Neural progenitor cell (in vitro differentiated cells): ENCODE data around the gene ABCD3.

Experiments
- EZH2 ChIP-seq: fragments of 200-600 bp; sonication (generic); IDR thresholded peaks from 2 replicates; pipeline ENCODE4 v1.6.1; 2017; ENCODE audit warnings: antibody characterized with exemption, mild to moderate bottlenecking, moderate library complexity
- TF ChIP-seq, protein P1 (sequence below): fragments of 200-600 bp; sonication (generic); IDR thresholded peaks from 2 replicates; pipeline ENCODE4 v1.5.1; 2017; ENCODE audit warnings: antibody characterized with exemption, mild to moderate bottlenecking

DNA sequence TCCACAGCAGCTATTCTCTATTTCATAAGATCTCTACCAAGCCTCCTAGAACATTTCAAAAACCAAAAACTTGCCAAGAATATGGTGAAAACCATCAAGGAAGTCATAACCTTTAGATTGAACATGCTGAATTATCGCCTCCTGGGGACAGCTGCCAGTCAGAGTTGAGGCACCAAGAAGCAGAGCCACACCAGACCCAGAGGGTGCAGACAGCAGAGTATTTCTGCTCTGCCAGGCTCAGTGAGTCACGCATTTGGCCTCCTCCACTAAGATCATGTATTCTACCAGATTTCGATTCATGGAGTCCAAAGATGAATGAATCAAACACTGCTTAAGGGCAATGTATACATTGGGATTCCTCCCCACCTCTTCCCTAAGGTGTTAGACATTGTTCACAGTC is 121.3 kb downstream of the ABCD3 start:
- TF ChIP-seq, protein P1, sequence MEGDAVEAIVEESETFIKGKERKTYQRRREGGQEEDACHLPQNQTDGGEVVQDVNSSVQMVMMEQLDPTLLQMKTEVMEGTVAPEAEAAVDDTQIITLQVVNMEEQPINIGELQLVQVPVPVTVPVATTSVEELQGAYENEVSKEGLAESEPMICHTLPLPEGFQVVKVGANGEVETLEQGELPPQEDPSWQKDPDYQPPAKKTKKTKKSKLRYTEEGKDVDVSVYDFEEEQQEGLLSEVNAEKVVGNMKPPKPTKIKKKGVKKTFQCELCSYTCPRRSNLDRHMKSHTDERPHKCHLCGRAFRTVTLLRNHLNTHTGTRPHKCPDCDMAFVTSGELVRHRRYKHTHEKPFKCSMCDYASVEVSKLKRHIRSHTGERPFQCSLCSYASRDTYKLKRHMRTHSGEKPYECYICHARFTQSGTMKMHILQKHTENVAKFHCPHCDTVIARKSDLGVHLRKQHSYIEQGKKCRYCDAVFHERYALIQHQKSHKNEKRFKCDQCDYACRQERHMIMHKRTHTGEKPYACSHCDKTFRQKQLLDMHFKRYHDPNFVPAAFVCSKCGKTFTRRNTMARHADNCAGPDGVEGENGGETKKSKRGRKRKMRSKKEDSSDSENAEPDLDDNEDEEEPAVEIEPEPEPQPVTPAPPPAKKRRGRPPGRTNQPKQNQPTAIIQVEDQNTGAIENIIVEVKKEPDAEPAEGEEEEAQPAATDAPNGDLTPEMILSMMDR = no peak
- no peak for TF ChIP-seq EZH2
